AML-193 (cell line): ENCODE results near the gene ADGRG3.
"Not testable (repeated sequence)": the region's sequence is repeated elsewhere in the genome, so short reads cannot be mapped to it uniquely, and the experiment has no call there.

Experiments
- DNase-seq, 2 experiments: peaks; one replicate each; lab custom pipeline; 2025; lab: John Stamatoyannopoulos, UW

Gene ADGRG3

DNA sequence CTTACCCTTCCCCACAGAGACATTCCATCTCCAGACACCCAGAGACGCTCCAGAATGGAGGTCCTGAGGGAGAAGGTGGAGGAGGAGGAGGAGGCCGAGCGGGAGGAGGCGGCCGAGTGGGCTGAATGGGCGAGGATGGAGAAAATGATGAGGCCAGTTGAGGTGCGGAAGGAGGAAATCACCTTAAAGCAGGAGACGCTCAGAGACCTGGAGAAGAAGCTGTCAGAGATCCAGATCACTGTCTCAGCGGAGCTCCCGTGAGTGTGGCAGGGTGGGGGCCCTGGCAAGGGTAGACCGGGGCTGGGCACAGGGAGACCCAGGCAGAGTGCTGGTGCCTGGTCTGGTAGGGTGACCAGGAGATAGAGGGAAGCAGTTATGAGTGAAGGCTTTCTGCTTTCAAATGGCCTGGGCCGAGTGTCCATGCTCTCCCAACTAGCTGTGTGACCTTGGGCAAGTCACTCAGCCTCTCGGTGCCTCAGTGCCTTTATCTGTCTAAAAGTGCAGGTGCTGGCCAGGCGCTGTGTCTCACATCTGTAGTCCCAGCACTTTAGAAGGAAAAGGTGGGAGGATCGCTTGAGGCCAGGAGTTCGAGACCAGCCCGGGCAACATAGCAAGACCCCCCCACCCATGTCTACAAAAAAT is 29.9 kb downstream of the ADGRG3 start:
- DNase-seq = no peak

- no peak for DNase-seq
Measured at GRCh38 chr16:57698812-57699405, 30.8 kb downstream of the ADGRG3 start.

DNA sequence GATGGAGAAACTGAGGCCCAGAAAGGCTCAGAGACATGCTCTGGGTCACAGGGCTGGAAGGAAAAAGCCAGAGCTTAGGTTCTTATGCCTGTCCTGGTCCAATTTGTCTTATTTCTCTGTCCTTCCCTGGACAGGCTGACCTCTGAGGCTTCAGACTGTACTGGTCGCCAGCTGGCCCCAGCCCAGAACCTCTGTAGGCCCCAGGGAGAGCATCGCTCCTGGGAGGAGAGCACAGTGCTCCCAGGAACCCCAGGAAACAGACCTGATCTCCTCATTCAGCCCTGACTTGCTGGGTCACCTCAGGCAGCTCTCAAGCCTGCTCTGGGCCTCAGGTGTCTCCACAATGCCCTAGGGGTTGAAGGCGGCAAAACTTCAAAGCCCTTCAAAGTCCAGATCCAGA is 31.4 kb downstream of the ADGRG3 start:
- DNase-seq = no peak

DNA sequence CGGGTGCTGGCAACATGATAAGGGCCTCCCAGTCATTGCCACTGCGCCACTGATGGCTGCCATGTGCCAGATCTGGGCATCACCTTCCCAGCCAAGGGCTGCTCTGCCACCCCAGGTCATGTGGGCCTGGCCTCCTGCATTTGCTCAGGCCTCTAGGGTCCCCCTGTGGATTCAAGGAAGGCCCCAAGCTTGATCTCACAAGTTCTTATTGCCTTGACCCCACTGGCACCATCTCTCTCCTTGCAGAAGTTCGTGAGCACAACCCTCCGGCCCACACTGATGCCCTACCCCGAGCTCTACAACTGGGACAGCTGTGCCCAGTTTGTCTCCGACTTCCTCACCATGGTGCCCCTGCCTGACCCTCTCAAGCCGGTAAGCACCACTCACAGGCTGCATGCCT is 31.8 kb downstream of the ADGRG3 start:
- no peak for DNase-seq

DNA sequence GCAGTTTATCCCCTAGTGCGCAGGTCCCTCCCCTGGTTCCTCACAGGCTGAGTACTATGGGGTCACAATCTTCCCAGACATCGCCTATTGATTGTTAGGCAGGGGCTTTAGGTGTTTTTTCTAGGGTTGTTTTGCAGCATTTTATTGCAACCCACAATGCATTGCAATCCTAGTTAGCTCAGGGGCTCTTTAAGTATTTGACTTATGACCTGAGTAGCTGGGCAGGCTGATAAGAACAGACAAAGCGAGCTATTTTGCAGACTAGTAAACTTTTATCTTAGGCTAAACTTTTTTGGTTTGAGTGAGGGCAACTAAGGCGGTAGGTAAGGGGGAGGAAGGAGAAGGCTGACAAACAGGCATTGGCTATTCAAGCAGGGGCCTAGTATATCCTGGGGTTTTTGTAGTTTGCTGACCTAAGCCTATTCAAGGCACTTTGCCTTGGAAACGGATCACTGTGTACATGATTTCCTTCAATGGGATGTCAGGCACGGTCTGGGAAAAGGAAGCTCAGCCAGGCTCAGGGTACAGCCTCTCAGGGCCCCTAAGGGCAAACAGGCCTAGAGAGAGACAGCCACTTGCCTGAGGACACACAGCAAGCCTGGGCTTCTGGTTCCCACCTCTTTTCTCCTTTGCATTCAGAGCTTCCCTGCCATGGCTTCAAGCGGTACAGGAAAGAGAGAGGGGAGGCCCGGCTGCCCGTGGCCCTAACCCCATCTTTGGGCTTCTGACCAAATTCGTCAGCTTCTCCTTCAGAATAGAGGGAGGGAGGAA is 32.9 kb downstream of the ADGRG3 start:
- DNase-seq = no peak

GRCh38 chr16:57701759-57702371 is 33.8 kb downstream of the ADGRG3 start:
- DNase-seq = no peak

DNA sequence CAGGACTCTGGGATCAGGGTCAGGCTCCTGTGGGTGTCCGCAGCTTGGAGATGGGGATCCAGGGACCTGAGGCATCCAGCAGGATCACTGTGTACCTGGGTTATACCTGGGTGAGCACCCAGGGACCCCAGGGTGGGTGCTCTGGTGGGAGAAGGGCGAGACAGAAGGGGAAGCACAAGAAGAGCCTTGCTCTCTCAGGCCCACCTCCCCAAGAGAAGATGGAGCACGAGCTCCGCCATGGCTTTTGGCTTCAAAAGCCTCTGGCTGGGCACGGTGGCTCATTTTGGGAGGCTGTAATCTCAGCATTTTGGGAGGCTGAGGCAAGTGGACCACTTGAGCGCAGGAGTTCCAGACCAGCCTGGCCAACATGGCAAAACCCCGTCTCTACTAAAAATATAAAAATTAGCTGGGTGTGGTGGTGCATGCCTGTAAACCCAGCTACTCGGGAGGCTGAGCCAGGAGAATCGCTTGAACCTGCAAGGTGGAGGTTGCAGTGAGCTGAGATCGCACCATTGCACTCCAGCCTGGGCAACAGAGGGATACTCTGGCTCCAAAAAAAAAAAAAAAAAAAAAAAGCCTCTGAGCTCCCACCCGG is 35.4 kb downstream of the ADGRG3 start:
- DNase-seq = no peak

GRCh38 chr16:57704011-57704904 is 36.2 kb downstream of the ADGRG3 start:
- DNase-seq = no peak

GRCh38 chr16:57704905-57705852 is 37.1 kb downstream of the ADGRG3 start:
- no peak for DNase-seq

GRCh38 chr16:57706717-57707116 is 38.6 kb downstream of the ADGRG3 start:
- DNase-seq = no peak

GRCh38 chr16:57707331-57707730 is 39.2 kb downstream of the ADGRG3 start:
- DNase-seq = no peak

GRCh38 chr16:57708168-57708567 is 40.1 kb downstream of the ADGRG3 start:
- DNase-seq = no peak

- DNase-seq = no peak
Measured at GRCh38 chr16:57709663-57710062, 41.6 kb downstream of the ADGRG3 start.

- DNase-seq = no peak
Measured at GRCh38 chr16:57711346-57711745, 43.2 kb downstream of the ADGRG3 start.

DNA sequence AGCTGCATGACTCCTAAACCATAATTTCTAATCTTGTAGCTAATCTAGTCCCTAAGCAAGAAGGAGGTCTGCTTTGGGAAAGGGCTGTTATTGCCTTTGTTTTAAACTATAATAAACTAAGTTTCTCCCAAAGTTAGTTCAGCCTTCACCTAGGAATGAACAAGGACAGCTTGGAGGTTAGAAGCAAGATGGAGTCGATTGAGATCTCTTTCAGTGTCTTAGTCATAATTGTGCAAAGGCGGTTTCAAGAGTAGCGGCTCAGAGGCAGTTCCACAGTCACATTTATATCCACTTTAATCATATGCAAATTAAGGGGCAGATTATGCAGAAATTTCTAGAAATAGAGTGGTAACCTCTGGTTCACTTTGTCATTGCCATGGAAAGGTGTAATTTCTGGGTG is 43.9 kb downstream of the ADGRG3 start:
- DNase-seq = no peak

GRCh38 chr16:57712569-57712968 is 44.5 kb downstream of the ADGRG3 start:
- not testable (repeated sequence) for DNase-seq

- no peak for DNase-seq
Measured at GRCh38 chr16:57713596-57713995, 45.5 kb downstream of the ADGRG3 start.

GRCh38 chr16:57714047-57714446 is 45.9 kb downstream of the ADGRG3 start:
- DNase-seq = no peak

DNA sequence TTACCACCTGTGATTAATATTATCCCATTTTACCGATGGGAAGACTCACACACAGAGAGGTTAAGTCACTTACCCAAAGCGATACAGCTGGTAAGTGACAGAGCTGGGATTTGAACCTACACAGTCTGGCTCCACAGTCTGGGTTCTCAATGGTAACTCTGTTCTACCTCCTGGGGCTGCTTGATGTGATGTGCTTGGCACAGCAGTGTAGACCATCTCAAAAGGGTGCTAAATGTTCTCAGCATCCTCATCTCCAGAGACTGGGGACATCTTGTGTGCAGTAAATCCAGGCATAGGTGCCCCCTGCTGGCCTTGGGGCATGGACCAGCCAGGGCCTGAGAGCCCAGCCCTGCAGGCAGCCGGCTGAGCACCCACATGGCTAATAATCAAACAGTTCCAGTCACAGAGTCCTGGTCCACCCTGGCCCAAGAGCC is 52.1 kb downstream of the ADGRG3 start:
- peak; percentile 55 to 74 for DNase-seq
